Trophoblast cell (in vitro differentiated cells and primary cell): Measurements from ENCODE around the gene MKS1.
A peak's percentile ranks its signal among the peaks of the same experiment; 100 is the strongest.

ENCODE experiments used
- DNase-seq, 2 donors: peaks; one replicate each; pipeline ENCODE4 v3.0.0-alpha.2; 2016
- H2AFZ ChIP-seq: 2 replicates; pipeline ENCODE4 v1.6.1; 2013; ENCODE audit warnings: low read length, moderate library complexity, mild to moderate bottlenecking; ENCODE audit not compliant: insufficient read depth, poor library complexity
- H2AK5ac ChIP-seq: 2 replicates; pipeline ENCODE4 v1.6.1; 2013; ENCODE audit warnings: mild to moderate bottlenecking, low read length
- H2BK120ac ChIP-seq: 2 replicates; pipeline ENCODE4 v1.6.1; 2013; ENCODE audit warnings: low read length, mild to moderate bottlenecking, moderate library complexity; ENCODE audit not compliant: insufficient read depth, poor library complexity
- H2BK12ac ChIP-seq: 2 replicates; pipeline ENCODE4 v1.6.1; 2013; ENCODE audit warnings: mild to moderate bottlenecking, low read length, moderate library complexity
- H2BK5ac ChIP-seq: 2 replicates; pipeline ENCODE4 v1.6.1; 2013; ENCODE audit warnings: low read length, low read depth, moderate library complexity, mild to moderate bottlenecking; ENCODE audit not compliant: poor library complexity
- H3K14ac ChIP-seq: 2 replicates; pipeline ENCODE4 v1.6.1; 2013; ENCODE audit warnings: mild to moderate bottlenecking, low read length
- H3K18ac ChIP-seq: 2 replicates; pipeline ENCODE4 v1.6.1; 2013; ENCODE audit warnings: mild to moderate bottlenecking, low read length
- H3K23ac ChIP-seq: 2 replicates; pipeline ENCODE4 v1.6.1; 2013; ENCODE audit warnings: low read length
- H3K27ac ChIP-seq: 2 replicates; pipeline ENCODE4 v1.5.1; 2013; ENCODE audit warnings: low read depth, mild to moderate bottlenecking, inconsistent platforms, low read length, moderate library complexity
- H3K27me3 ChIP-seq: 2 replicates; pipeline ENCODE4 v1.6.1; 2013; ENCODE audit warnings: inconsistent platforms, mild to moderate bottlenecking, low read length, moderate library complexity; ENCODE audit not compliant: insufficient read depth
- H3K36me3 ChIP-seq, 2 experiments: 1 replicate in 1 of 2; 2 replicates in 1 of 2; pipeline ENCODE4 v1.6.1; 2013; ENCODE audit warnings: low read length in 2 of 2, mild to moderate bottlenecking in 2 of 2, moderate library complexity in 1 of 2; ENCODE audit not compliant: insufficient read depth in 2 of 2, control insufficient read depth in 1 of 2
- H3K4ac ChIP-seq: 2 replicates; pipeline ENCODE4 v1.6.1; 2013; ENCODE audit warnings: low read depth, mild to moderate bottlenecking, low read length, moderate library complexity
- H3K4me1 ChIP-seq, 2 experiments: 1 replicate in 1 of 2; 2 replicates in 1 of 2; pipeline ENCODE4 v1.6.1; 2013; ENCODE audit warnings: low read length in 2 of 2, mild to moderate bottlenecking in 2 of 2, moderate library complexity in 1 of 2; ENCODE audit not compliant: insufficient read depth in 2 of 2, control insufficient read depth in 1 of 2
- H3K4me2 ChIP-seq: 2 replicates; pipeline ENCODE4 v1.6.1; 2013; ENCODE audit warnings: inconsistent platforms, mild to moderate bottlenecking, low read length, moderate library complexity
- H3K4me3 ChIP-seq: 2 replicates; pipeline ENCODE4 v1.5.1; 2013; ENCODE audit warnings: mild to moderate bottlenecking, low read depth, low read length, inconsistent platforms
- H3K79me1 ChIP-seq: one replicate; pipeline ENCODE4 v1.6.1; 2013; ENCODE audit warnings: low read length
- H3K79me2 ChIP-seq: 2 replicates; pipeline ENCODE4 v1.6.1; 2013; ENCODE audit warnings: low read length, mild to moderate bottlenecking; ENCODE audit not compliant: control insufficient read depth, insufficient read depth, poor library complexity
- H3K9ac ChIP-seq: 2 replicates; pipeline ENCODE4 v1.6.1; 2013; ENCODE audit warnings: mild to moderate bottlenecking, low read length
- H3K9me3 ChIP-seq: 2 replicates; pipeline ENCODE4 v1.6.1; 2013; ENCODE audit warnings: low read depth, mild to moderate bottlenecking, control low read depth, inconsistent platforms, low read length; ENCODE audit not compliant: insufficient read depth
- H4K12ac ChIP-seq: 2 replicates; pipeline ENCODE4 v1.6.1; 2013; ENCODE audit warnings: low read depth, mild to moderate bottlenecking, low read length, moderate library complexity
- H4K8ac ChIP-seq: 2 replicates; pipeline ENCODE4 v1.6.1; 2013; ENCODE audit warnings: low read depth, mild to moderate bottlenecking, low read length, moderate library complexity
- H4K91ac ChIP-seq: one replicate; pipeline ENCODE4 v1.6.1; 2013; ENCODE audit warnings: low read depth, mild to moderate bottlenecking, low read length, moderate library complexity
- WGBS: extraction: QIAGEN DNeasy Blood & Tissue Kit; methylation state at CpG from one replicate; pipeline ENCODE4 v1.1.7; 2013; ENCODE audit warnings: missing lambda C conversion rate; ENCODE audit not compliant: insufficient read length, insufficient coverage; ENCODE audit errors: extremely low coverage; 5-methylcytosine and 5-hydroxymethylcytosine counted together

Gene MKS1

GRCh38 chr17:58234512-58234911 lies 15.5 kb upstream of the MKS1 start:
- H2AFZ ChIP-seq: no peak overlapping the region
- H3K27ac ChIP-seq: no peak overlapping the region
- H3K79me1 ChIP-seq: no peaks in the 10 kb centered on the region
- no peak overlapping the region for H2BK12ac ChIP-seq
- no peaks in the 10 kb centered on the region for H3K9me3 ChIP-seq
- H4K12ac ChIP-seq: no peak overlapping the region
- no peak overlapping the region for H3K4ac ChIP-seq
- H3K18ac ChIP-seq: no peak overlapping the region
- no CpG with 5 or more reads among the region's 3 CpGs for WGBS
- DNase-seq: no peak
- no peak overlapping the region for H3K9ac ChIP-seq
- no peaks in the 10 kb centered on the region for H3K27me3 ChIP-seq
- no peak overlapping the region for H2BK5ac ChIP-seq
- H3K4me2 ChIP-seq: no peak overlapping the region
- no peaks in the 10 kb centered on the region for H3K4me1 ChIP-seq
- no peak overlapping the region for H4K91ac ChIP-seq
- H3K4me3 ChIP-seq: no peak overlapping the region
- no peaks in the 10 kb centered on the region for H3K36me3 ChIP-seq
- no peak overlapping the region for H2BK120ac ChIP-seq
- H2AK5ac ChIP-seq: no peak overlapping the region
- no peak overlapping the region for H3K14ac ChIP-seq
- H4K8ac ChIP-seq: no peak overlapping the region
- H3K23ac ChIP-seq: no peak overlapping the region
- H3K79me2 ChIP-seq: no peaks in the 10 kb centered on the region

GRCh38 chr17:58233543-58233942 lies 14.5 kb upstream of the MKS1 start:
- no peaks in the 10 kb centered on the region for H3K79me1 ChIP-seq
- H3K23ac ChIP-seq: no peak overlapping the region

GRCh38 chr17:58232707-58233156 lies 13.7 kb upstream of the MKS1 start:
- no peak overlapping the region for H4K8ac ChIP-seq
- no peak overlapping the region for H3K23ac ChIP-seq
- H3K4ac ChIP-seq: no peak overlapping the region
- no peaks in the 10 kb centered on the region for H3K36me3 ChIP-seq
- H4K91ac ChIP-seq: no peak overlapping the region
- no peaks in the 10 kb centered on the region for H3K79me1 ChIP-seq
- no peak overlapping the region for H3K14ac ChIP-seq
- H2AK5ac ChIP-seq: no peak overlapping the region
- WGBS: no CpG with 5 or more reads among the region's 12 CpGs
- no peak overlapping the region for H3K4me3 ChIP-seq
- H3K27ac ChIP-seq: no peak overlapping the region
- no peak overlapping the region for H2BK5ac ChIP-seq
- DNase-seq: peak; percentile 48 to 53
- no peaks in the 10 kb centered on the region for H3K4me1 ChIP-seq
- H3K79me2 ChIP-seq: no peaks in the 10 kb centered on the region
- H3K9me3 ChIP-seq: no peaks in the 10 kb centered on the region
- no peak overlapping the region for H2AFZ ChIP-seq
- H2BK120ac ChIP-seq: no peak overlapping the region
- H3K27me3 ChIP-seq: no peaks in the 10 kb centered on the region
- H3K18ac ChIP-seq: no peak overlapping the region
- H3K9ac ChIP-seq: no peak overlapping the region
- H2BK12ac ChIP-seq: no peak overlapping the region
- H4K12ac ChIP-seq: no peak overlapping the region
- no peak overlapping the region for H3K4me2 ChIP-seq

More at GRCh38 chr17:58233543-58233942, 14.5 kb upstream of the MKS1 start:
- H3K4me3 ChIP-seq: no peak overlapping the region
- no peak overlapping the region for H2AK5ac ChIP-seq
- no peak overlapping the region for H3K4me2 ChIP-seq
- H3K36me3 ChIP-seq: no peaks in the 10 kb centered on the region
- H3K18ac ChIP-seq: no peak overlapping the region
- no peak overlapping the region for H2AFZ ChIP-seq
- no CpG with 5 or more reads among the region's 3 CpGs for whole genome bisulfite sequencing
- no peak overlapping the region for H3K14ac ChIP-seq
- H3K27me3 ChIP-seq: no peaks in the 10 kb centered on the region
- H4K91ac ChIP-seq: no peak overlapping the region
- H3K4ac ChIP-seq: no peak overlapping the region
- H3K9me3 ChIP-seq: no peaks in the 10 kb centered on the region
- H4K8ac ChIP-seq: no peak overlapping the region
- H3K27ac ChIP-seq: no peak overlapping the region
- no peaks in the 10 kb centered on the region for H3K79me2 ChIP-seq
- no peaks in the 10 kb centered on the region for H3K4me1 ChIP-seq
- no peak overlapping the region for H2BK5ac ChIP-seq
- DNase-seq: no peak
- H2BK120ac ChIP-seq: no peak overlapping the region
- no peak overlapping the region for H2BK12ac ChIP-seq
- H3K9ac ChIP-seq: no peak overlapping the region
- H4K12ac ChIP-seq: no peak overlapping the region

- H2AFZ ChIP-seq: no peak overlapping the region
- no peaks in the 10 kb centered on the region for H3K9me3 ChIP-seq
- no peak overlapping the region for H2BK120ac ChIP-seq
- no peak overlapping the region for H2BK12ac ChIP-seq
- H3K4me1 ChIP-seq: no peaks in the 10 kb centered on the region
- no peak overlapping the region for H3K4me3 ChIP-seq
- H3K36me3 ChIP-seq: no peaks in the 10 kb centered on the region
- no peaks in the 10 kb centered on the region for H3K79me2 ChIP-seq
- no peak overlapping the region for H3K9ac ChIP-seq
- no peak overlapping the region for H3K18ac ChIP-seq
- no peak overlapping the region for H4K12ac ChIP-seq
- no peaks in the 10 kb centered on the region for H3K79me1 ChIP-seq
- H4K8ac ChIP-seq: no peak overlapping the region
- H3K23ac ChIP-seq: no peak overlapping the region
- H3K14ac ChIP-seq: no peak overlapping the region
- WGBS: no CpG with 5 or more reads among the region's 2 CpGs
- no peak overlapping the region for H3K4me2 ChIP-seq
- DNase-seq: no peak
- no peak overlapping the region for H3K4ac ChIP-seq
- no peak overlapping the region for H2BK5ac ChIP-seq
- H4K91ac ChIP-seq: no peak overlapping the region
- H3K27ac ChIP-seq: no peak overlapping the region
- no peak overlapping the region for H2AK5ac ChIP-seq
- no peaks in the 10 kb centered on the region for H3K27me3 ChIP-seq
Measured at GRCh38 chr17:58231641-58232040, 12.6 kb upstream of the MKS1 start.
